Lower leg skin (tissue), 4 donors: ENCODE data around the gene PTRHD1. TPM values are rescaled to one million over a fixed set of nuclear protein-coding genes. Genes with fewer than 3 reads are reported as not detected.

ENCODE experiments used
- DNase-seq, 2 donors: peaks; one replicate each; pipeline ENCODE4 v3.0.0-alpha.2; 2019; ENCODE audit warnings: low spot score in 2 of 2
- H3K4me3 ChIP-seq: fragments of 200-600 bp; sonication (generic); 2 replicates; pipeline ENCODE4 v1.5.1; 2017; ENCODE audit warnings: mild to moderate bottlenecking, low read depth; ENCODE audit not compliant: poor library complexity, severe bottlenecking
- CTCF ChIP-seq, 3 donors: fragments of 450-650 bp; IDR thresholded peaks; one replicate each; pipeline ENCODE4 v1.5.1; 2016; ENCODE audit warnings: antibody characterized with exemption in 3 of 3, mild to moderate bottlenecking in 3 of 3, moderate library complexity in 2 of 3
- POLR2A ChIP-seq, 2 donors: fragments of 450-650 bp; IDR thresholded peaks; one replicate each; pipeline ENCODE4 v1.6.1; 2016 to 2017; ENCODE audit warnings: antibody characterized with exemption in 2 of 2, mild to moderate bottlenecking in 1 of 2, moderate library complexity in 1 of 2
- WGBS, 2 donors: methylation state at CpG; one replicate each; pipeline ENCODE4 v1.1.5; 2018; 5-methylcytosine and 5-hydroxymethylcytosine counted together
- intact Hi-C: fragments of 100-400 bp; cut with DNase I; formaldehyde crosslinking; loops from one replicate; pipeline ENCODE4 v1.15.0; 2023; ENCODE audit warnings: low total_unique reads
- total RNA-seq, 4 donors: library from RNA; depleted of rRNA; stranded (reverse); fragments of >200 nt; gene quantifications; one replicate each; pipeline ENCODE4 v1.1.0, GENCODE V29; 2016

PTRHD1 gene
- total RNA-seq, 4 donors from 2014 or later, result 13.6 to 39.7 (median 30.2) TPM

- no peak for TF ChIP-seq CTCF (IDR thresholded peaks at IDR 0.05)
- no peak for TF ChIP-seq POLR2A (IDR thresholded peaks at IDR 0.05)
- intact Hi-C loops, result no loop called here
- 71 to 75% methylated on average over 6 of the region's 6 CpGs for WGBS, 2 donors
- DNase-seq, result no peak
- no peak overlapping the region for H3K4me3 ChIP-seq
Measured at GRCh38 chr2:24766609-24767008, 26.6 kb downstream of the PTRHD1 start.

GRCh38 chr2:24763843-24764242 lies 29.3 kb downstream of the PTRHD1 start:
- WGBS, 2 donors, result 91 to 93% methylated on average over 4 of the region's 4 CpGs
- intact Hi-C loops, result no loop called here
- no peak overlapping the region for H3K4me3 ChIP-seq
- no peak for DNase-seq
- TF ChIP-seq CTCF (IDR thresholded peaks at IDR 0.05) (no peak), POLR2A (IDR thresholded peaks at IDR 0.05) (no peak)

- no peak overlapping the region for H3K4me3 ChIP-seq
- TF ChIP-seq POLR2A (IDR thresholded peaks at IDR 0.05), result no peak
- no peak for TF ChIP-seq CTCF (IDR thresholded peaks at IDR 0.05)
- no peak for DNase-seq
- intact Hi-C loops, result no loop called here
- whole genome bisulfite sequencing, 2 donors, result 93 to 94% methylated on average over 2 of the region's 2 CpGs
Measured at GRCh38 chr2:24762518-24762917, 30.7 kb downstream of the PTRHD1 start.

- no peak for TF ChIP-seq POLR2A (IDR thresholded peaks at IDR 0.05)
- WGBS, 2 donors, result 85 to 91% methylated on average over 5 of the region's 5 CpGs
- no peak overlapping the region for H3K4me3 ChIP-seq
- intact Hi-C loops, result no loop called here
- DNase-seq, result no peak
Measured at GRCh38 chr2:24761866-24762265, 31.3 kb downstream of the PTRHD1 start.

GRCh38 chr2:24756789-24757188 lies 36.4 kb downstream of the PTRHD1 start:
- DNase-seq, result no peak
- intact Hi-C loops, result no loop called here
- H3K4me3 ChIP-seq, result no peak overlapping the region
- TF ChIP-seq CTCF (IDR thresholded peaks at IDR 0.05) (no peak), POLR2A (IDR thresholded peaks at IDR 0.05) (no peak)
- WGBS, 2 donors, result 82 to 98% methylated on average over 1 of the region's 1 CpG

- intact Hi-C loops, result loop anchor here (5.0 kb wide), 1 partner anchor 362 kb away; no protein-coding TSS in a partner anchor
- TF ChIP-seq CTCF (IDR thresholded peaks at IDR 0.05) (no peak), POLR2A (IDR thresholded peaks at IDR 0.05) (no peak)
- no peak for DNase-seq
- no peak overlapping the region for H3K4me3 ChIP-seq
- WGBS, 2 donors, result 86 to 90% methylated on average over 3 of the region's 3 CpGs
Measured at GRCh38 chr2:24754985-24755705, 38.0 kb downstream of the PTRHD1 start.
